Measurements from ENCODE around the gene PRRT4. TPM values are rescaled to one million over a fixed set of nuclear protein-coding genes. Genes with fewer than 3 reads are reported as not detected.

The PRRT4 gene
- polyA plus RNA-seq, 4 donors: 0.65 to 3.4 (median 1.1) TPM

DNA sequence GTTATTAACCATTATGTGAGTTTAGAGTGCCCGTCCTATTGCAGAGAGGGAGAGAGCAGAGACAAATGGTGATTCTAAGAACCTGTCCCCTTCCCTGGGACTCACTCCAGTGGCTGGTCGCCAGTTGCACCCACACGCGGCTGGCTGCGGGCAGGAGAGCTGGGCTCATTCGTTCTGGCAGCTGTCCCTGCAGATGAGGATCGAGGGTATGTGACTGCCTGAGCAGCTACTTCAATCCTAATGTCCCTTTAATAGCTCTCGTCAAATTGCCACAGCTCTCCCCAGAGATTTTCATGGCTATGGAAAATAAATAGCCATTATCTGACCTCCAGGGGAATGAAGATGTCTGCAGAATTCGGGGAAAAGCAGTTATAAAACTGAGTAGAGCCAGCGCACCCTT, 59.4 kb downstream of the PRRT4 start:
- no peak for DNase-seq (ENCODE audit: low read depth in 4 of 4, low spot score in 3 of 4)

Other genes with a start within 250 kb of the PRRT4 start
- gene LEP, start 120.4 kb downstream of the PRRT4 start, polyA plus RNA-seq (ENCODE audit: insufficient read length in 4 of 4): under 1 TPM in 3 of 4 donors, not detected in 1; 0.16 to 0.50 (median 0.36) TPM
- gene RBM28, start 17.8 kb downstream of the PRRT4 start, polyA plus RNA-seq (ENCODE audit: insufficient read length in 4 of 4): 10 to 100 TPM; 37.9 to 53.3 (median 47.7) TPM
- 10 to 100 TPM; 11.8 to 30.9 (median 25.8) TPM for gene IMPDH1, start 48.3 kb upstream of the PRRT4 start, polyA plus RNA-seq (ENCODE audit: insufficient read length in 4 of 4)
- 10 to 100 TPM; 14.6 to 21.6 (median 17.9) TPM for gene HILPDA, start 94.2 kb upstream of the PRRT4 start, polyA plus RNA-seq (ENCODE audit: insufficient read length in 4 of 4)
- gene METTL2B, start 115.1 kb upstream of the PRRT4 start, polyA plus RNA-seq (ENCODE audit: insufficient read length in 4 of 4): 10 to 100 TPM; 23.4 to 31.7 (median 28.4) TPM

Measured in left renal pelvis (tissue), 4 donors.